ENCODE data around the gene ZNF473. TPM values are rescaled to one million over a fixed set of nuclear protein-coding genes. Genes with fewer than 3 reads are reported as not detected.
"Not testable (repeated sequence)": the region's sequence is repeated elsewhere in the genome, so short reads cannot be mapped to it uniquely, and the experiment has no call there.

Gene ZNF473
- polyA plus RNA-seq, 5 donors, result 13.2 to 15.7 (median 14.3) TPM

- DNase-seq, result peak; percentile 33 to 58
Observed at GRCh38 chr19:50046649-50047503, 21.1 kb downstream of the ZNF473 start.

GRCh38 chr19:50047671-50048070 lies 21.9 kb downstream of the ZNF473 start:
- peak in 1 of 2 donors; percentile 26 for DNase-seq

GRCh38 chr19:50050406-50051227 lies 24.8 kb downstream of the ZNF473 start:
- DNase-seq, result peak; percentile 81 to 87

GRCh38 chr19:50051228-50051895 lies 25.6 kb downstream of the ZNF473 start:
- DNase-seq, result not testable (repeated sequence)

- DNase-seq, result no peak
Observed at GRCh38 chr19:50051964-50052363, 26.2 kb downstream of the ZNF473 start.

GRCh38 chr19:50053119-50053518 lies 27.3 kb downstream of the ZNF473 start:
- DNase-seq, result no peak

- DNase-seq, result no peak
Observed at GRCh38 chr19:50058425-50058824, 32.6 kb downstream of the ZNF473 start.

GRCh38 chr19:50059045-50059444 lies 33.2 kb downstream of the ZNF473 start:
- no peak for DNase-seq

- no peak for DNase-seq
Observed at GRCh38 chr19:50060107-50060506, 34.3 kb downstream of the ZNF473 start.

- no peak for DNase-seq
Observed at GRCh38 chr19:50061650-50062049, 35.8 kb downstream of the ZNF473 start.

- no peak for DNase-seq
Observed at GRCh38 chr19:50065938-50066337, 40.1 kb downstream of the ZNF473 start.

- DNase-seq, result no peak
Observed at GRCh38 chr19:50067575-50067974, 41.8 kb downstream of the ZNF473 start.

GRCh38 chr19:50068382-50068781 lies 42.6 kb downstream of the ZNF473 start:
- not testable (repeated sequence) for DNase-seq

- DNase-seq, result not testable (repeated sequence)
Observed at GRCh38 chr19:50075076-50075475, 49.3 kb downstream of the ZNF473 start.

GRCh38 chr19:50075644-50076372 lies 50.0 kb downstream of the ZNF473 start:
- not testable (repeated sequence) for DNase-seq

- DNase-seq, result not testable (repeated sequence)
Observed at GRCh38 chr19:50076581-50077355, 51.0 kb downstream of the ZNF473 start.

- DNase-seq, result not testable (repeated sequence)
Observed at GRCh38 chr19:50079014-50079413, 53.2 kb downstream of the ZNF473 start.

GRCh38 chr19:50084440-50084839 lies 58.6 kb downstream of the ZNF473 start:
- not testable (repeated sequence) for DNase-seq

- DNase-seq, result not testable (repeated sequence)
Observed at GRCh38 chr19:50087153-50087552, 61.3 kb downstream of the ZNF473 start.

- not testable (repeated sequence) for DNase-seq
Observed at GRCh38 chr19:50090706-50091105, 64.9 kb downstream of the ZNF473 start.
